SK-N-SH (cell line): ENCODE measurements around the gene CCDC194.

Experiments
- EZH2phosphoT487 ChIP-seq: fragments of 200-600 bp; sonication (generic); IDR thresholded peaks from 2 replicates; pipeline ENCODE4 v1.6.1; 2017; ENCODE audit warnings: low read depth, mixed run types, mild to moderate bottlenecking, antibody characterized with exemption, moderate library complexity, borderline replicate concordance
- FOSL2 ChIP-seq: IDR thresholded peaks from 2 replicates; pipeline ENCODE4 v1.4.0; 2012; ENCODE audit warnings: low read depth, mild to moderate bottlenecking, moderate library complexity, borderline replicate concordance
- GABPA ChIP-seq: IDR thresholded peaks from 2 replicates; pipeline ENCODE4 v1.4.0; 2012; ENCODE audit warnings: low read depth, mild to moderate bottlenecking
- POLR2AphosphoS5 ChIP-seq: IDR thresholded peaks from 2 replicates; pipeline ENCODE4 v1.6.1; 2012; ENCODE audit warnings: low read depth, low read length
- RAD21 ChIP-seq: IDR thresholded peaks from 2 replicates; pipeline ENCODE4 v1.6.1; 2012; ENCODE audit warnings: mild to moderate bottlenecking, low read length
- SMC3 ChIP-seq: IDR thresholded peaks from 2 replicates; pipeline ENCODE4 v1.6.1; 2012; ENCODE audit warnings: low read depth, low read length, improper control_type of control experiment
- TF ChIP-seq, protein P1 (sequence below): fragments of 200-600 bp; sonication (generic); IDR thresholded peaks from 2 replicates; pipeline ENCODE4 v1.6.1; 2017; ENCODE audit warnings: antibody characterized with exemption, mild to moderate bottlenecking, moderate library complexity

DNA sequence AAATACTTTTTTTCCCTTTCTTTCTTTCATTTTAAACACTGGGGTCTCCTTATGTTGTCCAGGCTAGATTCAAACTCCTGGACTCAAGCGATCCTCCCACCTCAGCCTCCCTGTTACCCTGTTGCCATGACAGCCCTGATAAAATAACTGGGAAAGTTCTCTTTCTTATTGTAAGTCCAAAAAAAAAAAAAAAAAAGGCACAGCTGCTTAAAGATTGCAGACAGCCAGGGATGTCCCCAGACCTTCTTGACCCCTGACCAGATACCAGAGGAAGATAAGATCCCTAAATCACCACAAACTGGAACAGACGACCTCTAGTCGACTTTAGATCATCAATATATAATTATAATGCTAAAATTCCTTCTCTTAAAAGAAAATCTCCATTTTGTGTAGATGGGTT is 24.7 kb upstream of the CCDC194 start:
- TF ChIP-seq SMC3 = no peak
- no peak for TF ChIP-seq RAD21
- TF ChIP-seq, protein P1, sequence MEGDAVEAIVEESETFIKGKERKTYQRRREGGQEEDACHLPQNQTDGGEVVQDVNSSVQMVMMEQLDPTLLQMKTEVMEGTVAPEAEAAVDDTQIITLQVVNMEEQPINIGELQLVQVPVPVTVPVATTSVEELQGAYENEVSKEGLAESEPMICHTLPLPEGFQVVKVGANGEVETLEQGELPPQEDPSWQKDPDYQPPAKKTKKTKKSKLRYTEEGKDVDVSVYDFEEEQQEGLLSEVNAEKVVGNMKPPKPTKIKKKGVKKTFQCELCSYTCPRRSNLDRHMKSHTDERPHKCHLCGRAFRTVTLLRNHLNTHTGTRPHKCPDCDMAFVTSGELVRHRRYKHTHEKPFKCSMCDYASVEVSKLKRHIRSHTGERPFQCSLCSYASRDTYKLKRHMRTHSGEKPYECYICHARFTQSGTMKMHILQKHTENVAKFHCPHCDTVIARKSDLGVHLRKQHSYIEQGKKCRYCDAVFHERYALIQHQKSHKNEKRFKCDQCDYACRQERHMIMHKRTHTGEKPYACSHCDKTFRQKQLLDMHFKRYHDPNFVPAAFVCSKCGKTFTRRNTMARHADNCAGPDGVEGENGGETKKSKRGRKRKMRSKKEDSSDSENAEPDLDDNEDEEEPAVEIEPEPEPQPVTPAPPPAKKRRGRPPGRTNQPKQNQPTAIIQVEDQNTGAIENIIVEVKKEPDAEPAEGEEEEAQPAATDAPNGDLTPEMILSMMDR = no peak
- TF ChIP-seq POLR2AphosphoS5 = no peak
- no peak for TF ChIP-seq FOSL2
- no peak for TF ChIP-seq EZH2phosphoT487
- no peak for TF ChIP-seq GABPA
